Measurements from ENCODE around the gene ZNF552. TPM values are rescaled to one million over a fixed set of nuclear protein-coding genes. Genes with fewer than 3 reads are reported as not detected.
"Not testable (repeated sequence)": the region's sequence is repeated elsewhere in the genome, so short reads cannot be mapped to it uniquely, and the experiment has no call there.

ZNF552 gene
- total RNA-seq, 1 donor from 2014 or later = 7.3 TPM

- Histone ChIP-seq H3K27me3 (ENCODE audit: control insufficient read depth in 3 of 3, insufficient read depth in 3 of 3, low read length in 3 of 3) (no peaks in the 10 kb centered on the region), H3K4me3 (ENCODE audit: low read length in 3 of 3) (peak overlapping the region; percentile 98), H3K36me3 (ENCODE audit: control insufficient read depth in 3 of 3, insufficient read depth in 3 of 3, low read length in 3 of 3) (peaks cover 0 to 2% (median 0%) of the 10 kb centered on the region in 3 donors), H3K4me1 (ENCODE audit: control insufficient read depth in 3 of 3, insufficient read depth in 3 of 3, low read length in 3 of 3) (peaks cover 6 to 16% (median 15%) of the 10 kb centered on the region in 3 donors), H3K9ac (ENCODE audit: low read depth in 1 of 3, low read length in 3 of 3) (peak overlapping the region; percentile 93 to 97 (median 94)), H3K27ac (ENCODE audit: low read depth, low read length) (peak overlapping the region; percentile 50), H3K9me3 (ENCODE audit: control insufficient read depth in 3 of 3, low read length in 3 of 3) (no peaks in the 10 kb centered on the region)
These were observed 4.9 kb upstream of the ZNF552 start for GRCh38 chr19:57819475-57820148.

- Histone ChIP-seq H3K9me3 (ENCODE audit: control insufficient read depth in 3 of 3, low read length in 3 of 3) (no peaks in the 10 kb centered on the region), H3K4me1 (ENCODE audit: control insufficient read depth in 3 of 3, insufficient read depth in 3 of 3, low read length in 3 of 3) (peaks cover 16 to 23% (median 20%) of the 10 kb centered on the region in 3 donors), H3K9ac (ENCODE audit: low read depth in 1 of 3, low read length in 3 of 3) (no peak overlapping the region), H3K27me3 (ENCODE audit: control insufficient read depth in 3 of 3, insufficient read depth in 3 of 3, low read length in 3 of 3) (no peaks in the 10 kb centered on the region), H3K36me3 (ENCODE audit: control insufficient read depth in 3 of 3, insufficient read depth in 3 of 3, low read length in 3 of 3) (peaks cover 0 to 2% (median 0%) of the 10 kb centered on the region in 3 donors), H3K4me3 (ENCODE audit: low read length in 3 of 3) (no peak overlapping the region), H3K27ac (ENCODE audit: low read depth, low read length) (no peak overlapping the region)
These were observed 3.7 kb upstream of the ZNF552 start for GRCh38 chr19:57818378-57818777.

GRCh38 chr19:57817976-57818375 is 3.3 kb upstream of the ZNF552 start:
- Histone ChIP-seq H3K4me3 (ENCODE audit: low read length in 3 of 3) (no peak overlapping the region), H3K27ac (ENCODE audit: low read depth, low read length) (no peak overlapping the region), H3K36me3 (ENCODE audit: control insufficient read depth in 3 of 3, insufficient read depth in 3 of 3, low read length in 3 of 3) (peaks cover 0 to 2% (median 0%) of the 10 kb centered on the region in 3 donors), H3K9ac (ENCODE audit: low read depth in 1 of 3, low read length in 3 of 3) (no peak overlapping the region), H3K9me3 (ENCODE audit: control insufficient read depth in 3 of 3, low read length in 3 of 3) (no peaks in the 10 kb centered on the region), H3K4me1 (ENCODE audit: control insufficient read depth in 3 of 3, insufficient read depth in 3 of 3, low read length in 3 of 3) (peaks cover 18 to 25% (median 23%) of the 10 kb centered on the region in 3 donors), H3K27me3 (ENCODE audit: control insufficient read depth in 3 of 3, insufficient read depth in 3 of 3, low read length in 3 of 3) (no peaks in the 10 kb centered on the region)

- Histone ChIP-seq H3K36me3 (ENCODE audit: control insufficient read depth in 3 of 3, insufficient read depth in 3 of 3, low read length in 3 of 3) (peaks cover 2 to 5% (median 4%) of the 10 kb centered on the region in 3 donors), H3K27ac (ENCODE audit: low read depth, low read length) (no peak overlapping the region), H3K9me3 (ENCODE audit: control insufficient read depth in 3 of 3, low read length in 3 of 3) (no peaks in the 10 kb centered on the region), H3K9ac (ENCODE audit: low read depth in 1 of 3, low read length in 3 of 3) (no peak overlapping the region), H3K27me3 (ENCODE audit: control insufficient read depth in 3 of 3, insufficient read depth in 3 of 3, low read length in 3 of 3) (no peaks in the 10 kb centered on the region), H3K4me3 (ENCODE audit: low read length in 3 of 3) (no peak overlapping the region), H3K4me1 (ENCODE audit: control insufficient read depth in 3 of 3, insufficient read depth in 3 of 3, low read length in 3 of 3) (peaks cover 20 to 28% (median 27%) of the 10 kb centered on the region in 3 donors)
These were observed 1.9 kb upstream of the ZNF552 start for GRCh38 chr19:57816652-57817051.

- Histone ChIP-seq H3K27ac (ENCODE audit: low read depth, low read length) (peak overlapping the region; percentile 74), H3K4me1 (ENCODE audit: control insufficient read depth in 3 of 3, insufficient read depth in 3 of 3, low read length in 3 of 3) (peaks cover 17 to 22% (median 22%) of the 10 kb centered on the region in 3 donors), H3K9ac (ENCODE audit: low read depth in 1 of 3, low read length in 3 of 3) (peak overlapping the region in 2 of 3 donors; percentile 92 to 97), H3K9me3 (ENCODE audit: control insufficient read depth in 3 of 3, low read length in 3 of 3) (no peaks in the 10 kb centered on the region), H3K27me3 (ENCODE audit: control insufficient read depth in 3 of 3, insufficient read depth in 3 of 3, low read length in 3 of 3) (no peaks in the 10 kb centered on the region), H3K4me3 (ENCODE audit: low read length in 3 of 3) (peak overlapping the region; percentile 93 to 97 (median 93)), H3K36me3 (ENCODE audit: control insufficient read depth in 3 of 3, insufficient read depth in 3 of 3, low read length in 3 of 3) (peaks cover 2 to 5% (median 5%) of the 10 kb centered on the region in 3 donors)
These were observed 748 bp upstream of the ZNF552 start for GRCh38 chr19:57815247-57816075.

- Histone ChIP-seq H3K36me3 (ENCODE audit: control insufficient read depth in 3 of 3, insufficient read depth in 3 of 3, low read length in 3 of 3) (peaks cover 2 to 16% (median 9%) of the 10 kb centered on the region in 3 donors), H3K9me3 (ENCODE audit: control insufficient read depth in 3 of 3, low read length in 3 of 3) (no peaks in the 10 kb centered on the region), H3K27me3 (ENCODE audit: control insufficient read depth in 3 of 3, insufficient read depth in 3 of 3, low read length in 3 of 3) (no peaks in the 10 kb centered on the region), H3K4me3 (ENCODE audit: low read length in 3 of 3) (peak overlapping the region; percentile 93 to 97 (median 93)), H3K9ac (ENCODE audit: low read depth in 1 of 3, low read length in 3 of 3) (peak overlapping the region; percentile 91 to 97 (median 92)), H3K4me1 (ENCODE audit: control insufficient read depth in 3 of 3, insufficient read depth in 3 of 3, low read length in 3 of 3) (peaks cover 13 to 18% (median 17%) of the 10 kb centered on the region in 3 donors), H3K27ac (ENCODE audit: low read depth, low read length) (peak overlapping the region; percentile 74)
These were observed 701 bp downstream of the ZNF552 start for GRCh38 chr19:57813919-57814504.

- peaks cover 2 to 20% (median 12%) of the 10 kb centered on the region in 3 donors for H3K36me3 ChIP-seq (ENCODE audit: control insufficient read depth in 3 of 3, insufficient read depth in 3 of 3, low read length in 3 of 3)
- H3K27me3 ChIP-seq (ENCODE audit: control insufficient read depth in 3 of 3, insufficient read depth in 3 of 3, low read length in 3 of 3); H3K27ac ChIP-seq (ENCODE audit: low read depth, low read length); H3K9ac ChIP-seq (ENCODE audit: low read depth in 1 of 3, low read length in 3 of 3); H3K9me3 ChIP-seq (ENCODE audit: control insufficient read depth in 3 of 3, low read length in 3 of 3): not testable (repeated sequence)
- peak overlapping the region in 1 of 3 donors; percentile 97 for H3K4me3 ChIP-seq (ENCODE audit: low read length in 3 of 3)
- H3K4me1 ChIP-seq (ENCODE audit: control insufficient read depth in 3 of 3, insufficient read depth in 3 of 3, low read length in 3 of 3) = peaks cover 13 to 18% (median 17%) of the 10 kb centered on the region in 3 donors
These were observed 1.5 kb downstream of the ZNF552 start for GRCh38 chr19:57812975-57813820.

- Histone ChIP-seq H3K4me3 (ENCODE audit: low read length in 3 of 3) (no peak overlapping the region), H3K9ac (ENCODE audit: low read depth in 1 of 3, low read length in 3 of 3) (no peak overlapping the region), H3K27me3 (ENCODE audit: control insufficient read depth in 3 of 3, insufficient read depth in 3 of 3, low read length in 3 of 3) (no peaks in the 10 kb centered on the region), H3K9me3 (ENCODE audit: control insufficient read depth in 3 of 3, low read length in 3 of 3) (no peaks in the 10 kb centered on the region), H3K36me3 (ENCODE audit: control insufficient read depth in 3 of 3, insufficient read depth in 3 of 3, low read length in 3 of 3) (peaks cover 5 to 28% (median 19%) of the 10 kb centered on the region in 3 donors), H3K4me1 (ENCODE audit: control insufficient read depth in 3 of 3, insufficient read depth in 3 of 3, low read length in 3 of 3) (peaks cover 13 to 18% (median 17%) of the 10 kb centered on the region in 3 donors), H3K27ac (ENCODE audit: low read depth, low read length) (no peak overlapping the region)
These were observed 2.5 kb downstream of the ZNF552 start for GRCh38 chr19:57812226-57812625.
